ENCODE data around the gene JAKMIP1. TPM values are rescaled to one million over a fixed set of nuclear protein-coding genes. Genes with fewer than 3 reads are reported as not detected.

Gene JAKMIP1
- total and polyA plus RNA-seq, 3 experiments from 2014 or later: 12.7 to 26.1 (median 14.2) TPM

DNA sequence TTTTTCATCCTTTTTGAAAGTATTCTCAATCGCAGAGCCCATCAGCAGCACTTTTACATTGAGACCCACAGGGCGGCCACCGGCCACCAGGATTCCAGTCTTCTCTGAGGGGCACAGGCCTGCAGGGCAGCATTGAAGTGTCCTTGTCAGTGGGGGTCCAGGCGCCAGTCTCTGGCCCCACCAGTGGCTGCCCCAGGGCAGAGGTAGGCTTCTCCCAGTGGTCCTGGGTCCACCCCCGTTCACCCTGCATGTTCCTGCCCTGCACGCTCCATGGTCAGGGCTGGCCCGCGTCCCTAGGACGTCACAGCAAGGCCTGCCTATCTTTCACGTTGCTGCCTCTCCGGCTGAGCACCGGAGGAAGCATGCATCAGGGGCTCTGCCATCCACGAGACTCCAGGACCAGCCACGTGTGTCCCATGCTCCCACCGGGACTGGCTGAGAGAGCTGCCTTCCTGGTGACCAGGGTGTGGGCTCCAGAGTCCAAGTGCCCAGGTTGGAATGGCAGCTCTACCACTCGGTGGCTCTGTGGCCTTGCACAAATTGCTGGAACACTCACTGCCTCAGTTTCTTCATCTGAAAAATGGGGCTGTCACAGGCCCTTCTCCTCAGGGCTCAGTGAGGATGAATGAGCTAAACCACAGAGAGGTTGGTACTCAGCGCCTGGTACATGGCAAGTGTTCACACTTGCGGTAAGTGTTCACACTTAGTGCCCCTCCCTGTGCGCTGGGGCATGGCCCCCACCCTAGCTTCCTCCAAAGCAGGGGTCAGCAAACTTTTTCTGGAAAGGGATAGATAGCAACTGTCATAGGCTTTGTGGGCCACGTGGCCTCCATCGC, 30.7 kb upstream of the JAKMIP1 start:
- Histone ChIP-seq H3K36me3 (ENCODE audit: insufficient read depth, low read length) (no peaks in the 10 kb centered on the region), H3K4me3 (ENCODE audit: low read length) (no peak overlapping the region), H3K27ac (ENCODE audit: low read depth, low read length) (no peak overlapping the region), H3K4me1 (ENCODE audit: insufficient read depth, low read length) (no peaks in the 10 kb centered on the region), H3K9me3 (ENCODE audit: low read length) (no peaks in the 10 kb centered on the region), H3K27me3 (ENCODE audit: insufficient read depth, low read length, poor library complexity, severe bottlenecking) (no peaks in the 10 kb centered on the region)
- H3K9me3 Mint-ChIP-seq: no peaks in the 10 kb centered on the region
- H3K27ac Mint-ChIP-seq: no peak overlapping the region
- ChIA-PET CTCF (no interaction called here), POLR2A (no interaction called here)
- H3K27me3 Mint-ChIP-seq: peaks cover 2 to 13% of the 10 kb centered on the region in 2 donors
- DNase-seq: no peak
- no peaks in the 10 kb centered on the region for H3K4me1 Mint-ChIP-seq
- H3K4me3 Mint-ChIP-seq: no peak overlapping the region
- no peaks in the 10 kb centered on the region for H3K36me3 Mint-ChIP-seq

DNA sequence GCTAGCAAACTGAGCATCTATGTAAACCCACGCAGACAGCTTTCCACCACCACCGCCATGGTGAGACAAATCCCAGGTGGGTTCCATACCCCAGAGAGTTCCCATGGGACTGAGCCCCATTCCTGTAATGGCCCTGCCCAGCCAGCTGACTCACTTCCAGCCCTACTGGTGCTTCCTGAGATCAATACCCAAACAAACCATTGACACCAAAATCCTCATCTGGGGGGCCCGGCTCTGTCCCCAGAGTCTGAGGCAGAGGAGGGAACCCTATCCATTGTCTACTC, 30.1 kb upstream of the JAKMIP1 start:
- Histone ChIP-seq H3K9me3 (ENCODE audit: low read length) (no peaks in the 10 kb centered on the region), H3K27me3 (ENCODE audit: insufficient read depth, low read length, poor library complexity, severe bottlenecking) (no peaks in the 10 kb centered on the region), H3K4me3 (ENCODE audit: low read length) (no peak overlapping the region), H3K4me1 (ENCODE audit: insufficient read depth, low read length) (no peaks in the 10 kb centered on the region), H3K36me3 (ENCODE audit: insufficient read depth, low read length) (no peaks in the 10 kb centered on the region), H3K27ac (ENCODE audit: low read depth, low read length) (no peak overlapping the region)
- Mint-ChIP-seq H3K27ac (no peak overlapping the region), H3K4me1 (peaks cover 0 to 1% (median 0%) of the 10 kb centered on the region in 3 donors), H3K9me3 (no peaks in the 10 kb centered on the region), H3K27me3 (peaks cover under 1 to 19% of the 10 kb centered on the region in 2 donors), H3K4me3 (no peak overlapping the region), H3K36me3 (no peaks in the 10 kb centered on the region)
- POLR2A ChIA-PET: no interaction called here
- CTCF ChIA-PET: interaction anchor here (1.7 kb wide), 1 partner anchor 19 kb away, joined by 4 read pairs; no protein-coding TSS in a partner anchor
- DNase-seq: no peak

DNA sequence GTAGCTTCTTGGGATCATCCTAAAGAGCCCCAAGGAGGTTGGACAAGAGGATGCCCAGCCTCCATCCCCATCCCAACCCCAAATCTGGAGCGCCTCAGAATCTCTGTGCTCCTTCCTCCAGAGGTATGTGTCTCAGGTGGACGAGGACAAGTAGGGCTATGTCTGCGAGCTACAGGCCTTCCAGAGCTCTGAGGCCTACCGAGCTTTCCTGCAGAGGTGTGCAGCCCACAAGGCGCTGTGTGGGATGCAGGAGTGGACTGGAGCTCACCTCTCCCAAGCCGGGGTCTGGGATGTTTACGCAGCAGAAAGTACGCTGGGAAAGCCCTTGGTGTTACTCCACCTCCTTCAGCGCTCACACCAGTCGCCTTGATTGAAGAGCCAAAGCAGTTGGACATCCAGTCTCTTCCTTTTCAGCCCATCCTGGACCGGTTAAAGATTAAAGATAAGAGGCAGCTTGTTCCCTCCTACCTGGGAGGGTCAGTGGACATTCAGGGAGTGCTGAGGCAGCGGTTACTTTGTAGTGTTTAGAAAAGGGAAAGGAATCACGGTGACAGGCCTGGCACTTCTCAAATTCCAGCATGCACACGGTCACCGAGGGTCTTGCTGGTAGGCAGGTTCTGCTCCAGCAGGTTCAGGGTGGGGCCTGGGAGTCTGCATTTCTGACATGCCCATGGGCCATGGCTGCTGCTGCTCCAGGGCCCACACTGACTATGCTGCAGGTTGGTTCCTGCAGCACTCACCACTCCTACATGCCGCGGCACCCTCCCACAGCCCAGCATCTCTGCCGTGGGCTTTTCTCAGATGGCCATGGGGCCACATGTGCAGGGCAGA, 29.5 kb upstream of the JAKMIP1 start:
- H3K9me3 Mint-ChIP-seq: no peaks in the 10 kb centered on the region
- H3K27me3 Mint-ChIP-seq: peaks cover 0 to 19% of the 10 kb centered on the region in 2 donors
- ChIA-PET POLR2A (no interaction called here), CTCF (interaction anchor here (1.2 to 1.7 kb wide), 2 partner anchors 20 to 96 kb away, joined by 3 to 4 read pairs; no protein-coding TSS in a partner anchor)
- Histone ChIP-seq H3K36me3 (ENCODE audit: insufficient read depth, low read length) (no peaks in the 10 kb centered on the region), H3K9me3 (ENCODE audit: low read length) (no peaks in the 10 kb centered on the region), H3K4me1 (ENCODE audit: insufficient read depth, low read length) (no peaks in the 10 kb centered on the region), H3K27me3 (ENCODE audit: insufficient read depth, low read length, poor library complexity, severe bottlenecking) (no peaks in the 10 kb centered on the region), H3K27ac (ENCODE audit: low read depth, low read length) (no peak overlapping the region), H3K4me3 (ENCODE audit: low read length) (no peak overlapping the region)
- peaks cover 0 to 1% (median 0%) of the 10 kb centered on the region in 3 donors for H3K4me1 Mint-ChIP-seq
- H3K4me3 Mint-ChIP-seq: no peak overlapping the region
- DNase-seq: no peak
- no peak overlapping the region for H3K27ac Mint-ChIP-seq
- no peaks in the 10 kb centered on the region for H3K36me3 Mint-ChIP-seq

DNA sequence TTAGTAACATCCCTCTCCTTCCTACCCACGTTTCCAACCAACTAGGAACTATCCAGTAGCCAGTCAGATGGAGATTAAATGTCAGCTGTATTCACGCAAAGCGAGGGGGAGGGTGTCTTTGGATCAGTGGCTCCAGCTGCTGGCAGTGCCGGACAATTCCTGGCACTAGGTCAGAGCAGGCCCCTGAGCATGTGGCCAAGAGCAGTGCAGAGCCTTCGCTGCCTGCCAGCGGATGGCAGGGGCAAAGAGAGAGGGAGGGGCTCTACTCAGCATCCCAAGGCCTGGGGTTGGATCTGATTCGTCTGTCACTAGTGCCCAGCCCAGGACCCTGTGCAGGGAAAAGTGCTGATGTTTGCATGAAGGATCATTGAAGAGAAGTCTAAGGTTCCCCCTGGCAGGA, 28.7 kb upstream of the JAKMIP1 start:
- Histone ChIP-seq H3K4me1 (ENCODE audit: insufficient read depth, low read length) (no peaks in the 10 kb centered on the region), H3K27me3 (ENCODE audit: insufficient read depth, low read length, poor library complexity, severe bottlenecking) (no peaks in the 10 kb centered on the region), H3K4me3 (ENCODE audit: low read length) (no peak overlapping the region), H3K27ac (ENCODE audit: low read depth, low read length) (no peak overlapping the region), H3K9me3 (ENCODE audit: low read length) (no peaks in the 10 kb centered on the region), H3K36me3 (ENCODE audit: insufficient read depth, low read length) (no peaks in the 10 kb centered on the region)
- no peak overlapping the region for H3K4me3 Mint-ChIP-seq
- H3K27me3 Mint-ChIP-seq: peaks cover 0 to 19% of the 10 kb centered on the region in 2 donors
- no peaks in the 10 kb centered on the region for H3K36me3 Mint-ChIP-seq
- peaks cover 0 to 1% (median 0%) of the 10 kb centered on the region in 3 donors for H3K4me1 Mint-ChIP-seq
- ChIA-PET CTCF (interaction anchor here (1.2 to 1.7 kb wide), 2 partner anchors 21 to 95 kb away, joined by 3 to 4 read pairs; no protein-coding TSS in a partner anchor), POLR2A (no interaction called here)
- peak overlapping the region in 1 of 8 donors; percentile 56 for H3K27ac Mint-ChIP-seq
- no peak for DNase-seq
- H3K9me3 Mint-ChIP-seq: no peaks in the 10 kb centered on the region

DNA sequence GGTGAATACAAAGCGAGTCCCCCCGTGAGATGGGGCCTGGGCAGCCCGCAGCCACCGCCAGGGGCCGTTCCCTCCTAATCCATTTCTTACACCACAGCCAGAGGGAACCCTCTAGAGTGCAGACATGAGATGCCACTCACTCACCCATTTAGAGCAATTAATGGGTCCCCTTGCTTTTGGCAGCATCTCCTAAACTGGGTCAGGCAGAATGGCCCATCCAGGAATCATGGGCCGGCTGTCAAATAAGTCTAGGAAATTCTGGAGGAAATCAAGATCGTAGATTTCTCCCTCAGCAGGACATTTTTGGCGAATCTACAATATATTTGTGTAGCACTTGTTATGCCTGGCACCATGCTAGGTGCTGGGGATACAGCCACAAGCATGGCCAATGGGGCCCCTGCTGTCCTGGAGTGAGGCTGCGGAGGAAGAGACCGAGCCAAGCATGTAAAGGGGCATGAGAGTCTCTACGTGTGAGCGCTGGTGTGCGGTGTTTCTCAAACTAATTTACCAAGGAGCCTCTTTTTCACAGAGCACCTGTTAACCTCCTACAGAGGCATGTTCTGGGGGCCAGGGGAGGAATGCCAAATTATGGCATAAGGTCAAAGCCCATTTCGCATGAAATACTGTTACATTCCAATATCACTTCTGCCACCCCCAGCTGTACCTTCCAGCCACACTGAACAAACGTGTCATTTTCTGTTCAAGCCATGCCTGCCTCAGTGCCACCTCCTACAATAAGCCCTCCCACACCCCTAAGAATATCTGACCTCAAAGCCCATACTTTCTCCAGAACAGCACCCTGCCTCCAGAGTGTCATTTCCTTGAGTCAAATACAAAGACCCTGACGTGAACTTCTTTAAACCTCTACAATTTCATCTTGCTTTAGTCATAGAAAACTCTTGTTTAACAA, 28.1 kb upstream of the JAKMIP1 start:
- ChIA-PET POLR2A (no interaction called here), CTCF (interaction anchor here (1.2 to 2.9 kb wide), 3 partner anchors 21 to 94 kb away, joined by 3 to 8 read pairs (median 4); no protein-coding TSS in a partner anchor)
- Histone ChIP-seq H3K9me3 (ENCODE audit: low read length) (no peaks in the 10 kb centered on the region), H3K27ac (ENCODE audit: low read depth, low read length) (no peak overlapping the region), H3K27me3 (ENCODE audit: insufficient read depth, low read length, poor library complexity, severe bottlenecking) (no peaks in the 10 kb centered on the region), H3K36me3 (ENCODE audit: insufficient read depth, low read length) (no peaks in the 10 kb centered on the region), H3K4me3 (ENCODE audit: low read length) (no peak overlapping the region), H3K4me1 (ENCODE audit: insufficient read depth, low read length) (no peaks in the 10 kb centered on the region)
- no peak overlapping the region for H3K27ac Mint-ChIP-seq
- H3K27me3 Mint-ChIP-seq: peaks cover under 1 to 25% of the 10 kb centered on the region in 2 donors
- DNase-seq: no peak
- H3K4me1 Mint-ChIP-seq: peaks cover 0 to 1% (median 0%) of the 10 kb centered on the region in 3 donors
- no peaks in the 10 kb centered on the region for H3K36me3 Mint-ChIP-seq
- H3K4me3 Mint-ChIP-seq: no peak overlapping the region
- H3K9me3 Mint-ChIP-seq: peaks cover 0 to under 1% (median 0%) of the 10 kb centered on the region in 5 donors

DNA sequence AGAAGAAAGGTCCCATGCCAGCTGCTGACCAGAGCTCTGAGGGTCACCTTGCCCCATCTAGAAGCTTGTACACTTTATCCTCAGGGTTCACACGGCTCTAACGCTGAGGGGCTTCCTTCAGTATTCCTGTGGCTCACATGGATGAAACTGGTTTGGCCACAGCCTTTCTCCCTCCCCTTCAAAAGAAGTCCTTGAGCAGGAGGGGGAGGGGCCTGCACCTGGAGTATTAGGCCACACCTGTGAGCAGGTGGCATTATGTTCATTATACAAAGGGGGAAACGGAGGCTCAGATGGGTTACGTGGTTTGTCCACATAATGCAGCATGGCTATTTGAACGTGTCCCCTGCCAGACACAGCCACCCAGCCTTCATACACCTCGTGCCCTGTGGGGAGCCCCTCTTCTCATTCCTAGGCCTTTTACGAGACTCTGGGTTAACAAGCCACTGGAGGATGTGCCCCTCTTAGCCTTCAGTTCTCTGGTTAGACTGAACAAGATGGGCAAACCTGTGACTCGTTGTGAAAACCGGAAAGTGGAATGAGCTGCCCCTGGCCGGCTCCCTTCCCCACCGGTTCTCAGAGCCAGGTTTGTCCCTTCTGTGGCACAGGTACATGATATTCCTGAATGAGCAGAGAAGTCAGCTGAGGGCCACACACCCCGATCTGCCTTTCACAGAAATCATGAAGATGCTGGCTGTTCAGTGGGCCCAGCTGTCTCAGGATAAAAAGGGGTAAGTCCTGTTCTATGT, 27.2 kb upstream of the JAKMIP1 start:
- POLR2A ChIA-PET: no interaction called here
- H3K27me3 ChIP-seq (ENCODE audit: insufficient read depth, low read length, poor library complexity, severe bottlenecking): no peaks in the 10 kb centered on the region
- H3K36me3 ChIP-seq (ENCODE audit: insufficient read depth, low read length): no peaks in the 10 kb centered on the region
- Mint-ChIP-seq H3K4me1 (peaks cover 0 to 1% (median 0%) of the 10 kb centered on the region in 3 donors), H3K9me3 (peaks cover 0 to 4% (median 0%) of the 10 kb centered on the region in 5 donors), H3K36me3 (no peaks in the 10 kb centered on the region), H3K4me3 (no peak overlapping the region), H3K27ac (no peak overlapping the region), H3K27me3 (peaks cover 7 to 34% of the 10 kb centered on the region in 2 donors)
- H3K9me3 ChIP-seq (ENCODE audit: low read length): no peaks in the 10 kb centered on the region
- H3K4me3 ChIP-seq (ENCODE audit: low read length): no peak overlapping the region
- CTCF ChIA-PET: interaction anchor here (2.9 kb wide), 1 partner anchor 23 kb away, joined by 8 read pairs; no protein-coding TSS in a partner anchor
- no peak overlapping the region for H3K27ac ChIP-seq (ENCODE audit: low read depth, low read length)
- DNase-seq: no peak
- no peaks in the 10 kb centered on the region for H3K4me1 ChIP-seq (ENCODE audit: insufficient read depth, low read length)

DNA sequence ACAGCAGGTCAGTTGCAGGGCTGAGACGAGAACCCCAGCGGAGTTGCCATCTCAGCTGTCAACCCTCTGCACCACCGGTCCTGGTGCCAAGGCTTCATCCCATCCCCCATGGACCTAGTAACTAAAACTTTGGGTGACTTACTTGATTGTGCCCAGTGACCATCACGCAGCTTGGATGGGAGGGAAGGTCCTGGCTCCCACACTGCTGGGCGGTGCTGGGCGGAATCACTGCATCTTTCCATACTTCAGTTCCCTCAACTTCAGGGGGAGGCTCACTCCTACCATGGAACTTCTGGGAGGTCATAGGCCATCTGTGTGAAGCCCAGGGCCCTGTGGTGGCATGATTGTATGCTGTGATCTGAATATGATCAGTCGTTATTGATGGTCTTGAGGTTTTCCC, 26.2 kb upstream of the JAKMIP1 start:
- no peaks in the 10 kb centered on the region for H3K36me3 Mint-ChIP-seq
- H3K27me3 ChIP-seq (ENCODE audit: insufficient read depth, low read length, poor library complexity, severe bottlenecking): no peaks in the 10 kb centered on the region
- no peak for DNase-seq
- no peaks in the 10 kb centered on the region for H3K9me3 ChIP-seq (ENCODE audit: low read length)
- no peaks in the 10 kb centered on the region for H3K36me3 ChIP-seq (ENCODE audit: insufficient read depth, low read length)
- no peak overlapping the region for H3K4me3 Mint-ChIP-seq
- H3K9me3 Mint-ChIP-seq: peaks cover 0 to 6% (median 0%) of the 10 kb centered on the region in 5 donors
- POLR2A ChIA-PET: no interaction called here
- peaks cover 0 to 1% (median 1%) of the 10 kb centered on the region in 3 donors for H3K4me1 Mint-ChIP-seq
- no peak overlapping the region for H3K4me3 ChIP-seq (ENCODE audit: low read length)
- CTCF ChIA-PET: interaction anchor here (2.0 to 2.9 kb wide), 2 partner anchors 24 to 92 kb away, joined by 5 to 8 read pairs; no protein-coding TSS in a partner anchor
- H3K27ac Mint-ChIP-seq: no peak overlapping the region
- no peaks in the 10 kb centered on the region for H3K4me1 ChIP-seq (ENCODE audit: insufficient read depth, low read length)
- peaks cover 11 to 38% of the 10 kb centered on the region in 2 donors for H3K27me3 Mint-ChIP-seq
- no peak overlapping the region for H3K27ac ChIP-seq (ENCODE audit: low read depth, low read length)
